NT2/D1 (cell line): ENCODE results near the gene GLS.

ENCODE experiments used
- DNase-seq: peaks from one replicate; pipeline ENCODE4 v3.0.0-alpha.2; 2011; ENCODE audit warnings: low read depth, low spot score
- H3K27me3 ChIP-seq: 2 replicates; pipeline ENCODE4 v1.6.0; 2011; ENCODE audit warnings: mild to moderate bottlenecking; ENCODE audit not compliant: insufficient read length, insufficient read depth
- H3K36me3 ChIP-seq: 2 replicates; pipeline ENCODE4 v1.6.1; 2011; ENCODE audit warnings: mild to moderate bottlenecking, low read length, mixed read lengths; ENCODE audit not compliant: insufficient read depth, insufficient read length
- H3K4me1 ChIP-seq: 2 replicates; pipeline ENCODE4 v1.5.1; 2011; ENCODE audit not compliant: insufficient read depth, insufficient read length
- H3K4me3 ChIP-seq: 2 replicates; pipeline ENCODE4 v1.5.1; 2011; ENCODE audit warnings: low read depth; ENCODE audit not compliant: insufficient read length
- H3K9ac ChIP-seq: 2 replicates; pipeline ENCODE4 v1.6.0; 2011; ENCODE audit warnings: low read depth; ENCODE audit not compliant: insufficient read length
- H3K9me3 ChIP-seq: 2 replicates; pipeline ENCODE4 v1.5.1; 2011; ENCODE audit warnings: mild to moderate bottlenecking, low read length; ENCODE audit not compliant: insufficient read depth
- SUZ12 ChIP-seq: IDR thresholded peaks from 2 replicates; pipeline ENCODE4 v1.6.1; 2011; ENCODE audit not compliant: insufficient read length, insufficient read depth; ENCODE audit errors: extremely low read depth
- YY1 ChIP-seq: IDR thresholded peaks from 2 replicates; pipeline ENCODE4 v1.6.1; 2011; ENCODE audit not compliant: insufficient read length, insufficient read depth
- ZNF274 ChIP-seq: IDR thresholded peaks from 2 replicates; pipeline ENCODE4 v1.6.1; 2011; ENCODE audit warnings: mild to moderate bottlenecking, low read depth, low read length

The GLS gene

GRCh38 chr2:190935054-190935453 lies 54.4 kb downstream of the GLS start:
- Histone ChIP-seq H3K9me3 (no peaks in the 10 kb centered on the region), H3K4me1 (no peaks in the 10 kb centered on the region), H3K9ac (no peak overlapping the region), H3K36me3 (peaks cover 46% of the 10 kb centered on the region), H3K27me3 (no peaks in the 10 kb centered on the region), H3K4me3 (no peak overlapping the region)
- no peak for TF ChIP-seq YY1
- no peak for TF ChIP-seq SUZ12
- TF ChIP-seq ZNF274: no peak
- DNase-seq: no peak

GRCh38 chr2:190938771-190939335 lies 58.2 kb downstream of the GLS start:
- Histone ChIP-seq H3K4me1 (no peaks in the 10 kb centered on the region), H3K9ac (no peak overlapping the region), H3K4me3 (no peak overlapping the region), H3K36me3 (peaks cover 9% of the 10 kb centered on the region), H3K9me3 (no peaks in the 10 kb centered on the region), H3K27me3 (no peaks in the 10 kb centered on the region)
- TF ChIP-seq SUZ12 (no peak), YY1 (no peak), ZNF274 (no peak)
- DNase-seq: no peak

GRCh38 chr2:190940454-190940853 lies 59.8 kb downstream of the GLS start:
- no peak for DNase-seq
- H3K27me3 ChIP-seq: no peaks in the 10 kb centered on the region
- no peak overlapping the region for H3K4me3 ChIP-seq
- H3K4me1 ChIP-seq: no peaks in the 10 kb centered on the region
- H3K36me3 ChIP-seq: peaks cover 5% of the 10 kb centered on the region
- H3K9ac ChIP-seq: no peak overlapping the region
- no peaks in the 10 kb centered on the region for H3K9me3 ChIP-seq
- no peak for TF ChIP-seq SUZ12
- no peak for TF ChIP-seq ZNF274
- no peak for TF ChIP-seq YY1

GRCh38 chr2:190941571-190941970 lies 61.0 kb downstream of the GLS start:
- DNase-seq: no peak
- no peak overlapping the region for H3K4me3 ChIP-seq
- no peak overlapping the region for H3K9ac ChIP-seq
- H3K4me1 ChIP-seq: no peaks in the 10 kb centered on the region
- no peaks in the 10 kb centered on the region for H3K27me3 ChIP-seq
- no peak for TF ChIP-seq SUZ12
- TF ChIP-seq YY1: no peak
- no peak for TF ChIP-seq ZNF274
- H3K36me3 ChIP-seq: no peaks in the 10 kb centered on the region
- H3K9me3 ChIP-seq: no peaks in the 10 kb centered on the region

- Histone ChIP-seq H3K27me3 (no peaks in the 10 kb centered on the region), H3K9me3 (no peaks in the 10 kb centered on the region), H3K4me1 (no peaks in the 10 kb centered on the region), H3K9ac (no peak overlapping the region), H3K4me3 (no peak overlapping the region), H3K36me3 (no peaks in the 10 kb centered on the region)
- no peak for DNase-seq
- TF ChIP-seq YY1 (no peak), ZNF274 (no peak), SUZ12 (no peak)
Measured at GRCh38 chr2:190942697-190943096, 62.1 kb downstream of the GLS start.

GRCh38 chr2:190943706-190944105 lies 63.1 kb downstream of the GLS start:
- Histone ChIP-seq H3K36me3 (no peaks in the 10 kb centered on the region), H3K9me3 (no peaks in the 10 kb centered on the region), H3K4me3 (no peak overlapping the region)

GRCh38 chr2:190947141-190947540 lies 66.5 kb downstream of the GLS start:
- no peak overlapping the region for H3K4me3 ChIP-seq
- no peak for TF ChIP-seq SUZ12
- no peak for TF ChIP-seq YY1
- TF ChIP-seq ZNF274: no peak
- no peaks in the 10 kb centered on the region for H3K9me3 ChIP-seq
- no peaks in the 10 kb centered on the region for H3K4me1 ChIP-seq
- DNase-seq: no peak
- H3K9ac ChIP-seq: no peak overlapping the region
- H3K27me3 ChIP-seq: no peaks in the 10 kb centered on the region
- no peaks in the 10 kb centered on the region for H3K36me3 ChIP-seq

More at GRCh38 chr2:190943706-190944105, 63.1 kb downstream of the GLS start:
- DNase-seq: no peak
- TF ChIP-seq YY1 (no peak), SUZ12 (no peak), ZNF274 (no peak)
- H3K4me1 ChIP-seq: no peaks in the 10 kb centered on the region
- no peaks in the 10 kb centered on the region for H3K27me3 ChIP-seq
- H3K9ac ChIP-seq: no peak overlapping the region
